Stimulated activated CD4-positive, alpha-beta T cell treated with anti-CD3 and anti-CD28 coated beads, Interleukin-15, amount 100 ng/mL, for 48 hours (primary cell): Measurements from ENCODE around the gene PCDH15.

Experiments used
- DNase-seq, 2 donors: peaks; one replicate each; pipeline ENCODE4 v3.0.0-alpha.2; 2020; ENCODE audit warnings: low read depth in 2 of 2

The PCDH15 gene

GRCh38 chr10:54130394-54130793 lies 670.6 kb downstream of the PCDH15 start:
- no peak for DNase-seq

- no peak for DNase-seq
Observed at GRCh38 chr10:54125098-54125747, 675.8 kb downstream of the PCDH15 start.

GRCh38 chr10:54124209-54124885 lies 676.7 kb downstream of the PCDH15 start:
- DNase-seq: no peak

- DNase-seq: no peak
Observed at GRCh38 chr10:54120806-54121205, 680.2 kb downstream of the PCDH15 start.

- DNase-seq: no peak
Observed at GRCh38 chr10:54108961-54109360, 692.1 kb downstream of the PCDH15 start.

- DNase-seq: no peak
Observed at GRCh38 chr10:54096892-54097291, 704.1 kb downstream of the PCDH15 start.

- DNase-seq: no peak
Observed at GRCh38 chr10:54094321-54094720, 706.7 kb downstream of the PCDH15 start.

- no peak for DNase-seq
Observed at GRCh38 chr10:54091237-54091636, 709.8 kb downstream of the PCDH15 start.

GRCh38 chr10:54081950-54082349 lies 719.1 kb downstream of the PCDH15 start:
- DNase-seq: no peak

- DNase-seq: no peak
Observed at GRCh38 chr10:54067361-54067760, 733.7 kb downstream of the PCDH15 start.

- no peak for DNase-seq
Observed at GRCh38 chr10:54066646-54067045, 734.4 kb downstream of the PCDH15 start.

GRCh38 chr10:54065106-54065505 lies 735.9 kb downstream of the PCDH15 start:
- no peak for DNase-seq

GRCh38 chr10:54064215-54064614 lies 736.8 kb downstream of the PCDH15 start:
- DNase-seq: no peak

GRCh38 chr10:54063514-54063913 lies 737.5 kb downstream of the PCDH15 start:
- DNase-seq: no peak

GRCh38 chr10:54060572-54060971 lies 740.5 kb downstream of the PCDH15 start:
- no peak for DNase-seq

- DNase-seq: no peak
Observed at GRCh38 chr10:54057357-54057756, 743.7 kb downstream of the PCDH15 start.

GRCh38 chr10:54026340-54026739 lies 774.7 kb downstream of the PCDH15 start:
- no peak for DNase-seq

- no peak for DNase-seq
Observed at GRCh38 chr10:54011117-54011516, 789.9 kb downstream of the PCDH15 start.

- no peak for DNase-seq
Observed at GRCh38 chr10:54010337-54010933, 790.6 kb downstream of the PCDH15 start.

- DNase-seq: no peak
Observed at GRCh38 chr10:54009672-54010071, 791.4 kb downstream of the PCDH15 start.

GRCh38 chr10:54002077-54002476 lies 799.0 kb downstream of the PCDH15 start:
- no peak for DNase-seq

- no peak for DNase-seq
Observed at GRCh38 chr10:53997953-53998352, 803.1 kb downstream of the PCDH15 start.

- no peak for DNase-seq
Observed at GRCh38 chr10:53990799-53991238, 810.2 kb downstream of the PCDH15 start.
